Omental fat pad (tissue), 4 donors: ENCODE data around the gene CNTNAP2. TPM values are rescaled to one million over a fixed set of nuclear protein-coding genes. Genes with fewer than 3 reads are reported as not detected.

Experiments used
- ATAC-seq: fragments of 150-250 bp; one replicate; pipeline ENCODE4 v1.9.1; 2016; ENCODE audit warnings: mild to moderate bottlenecking, moderate library complexity; ENCODE audit not compliant: low FRiP score
- DNase-seq: peaks from one replicate; pipeline ENCODE4 v3.0.0-alpha.2; 2019; ENCODE audit warnings: low spot score
- total RNA-seq, 4 donors: library from RNA; depleted of rRNA; stranded (reverse); fragments of >200 nt; gene quantifications; one replicate each; pipeline ENCODE4 v1.1.0, GENCODE V29; 2016
- TF ChIP-seq, protein P1 (sequence below), 3 donors: fragments of 450-650 bp; IDR thresholded peaks; one replicate each; pipeline ENCODE4 v1.5.1; 2016 to 2017; ENCODE audit warnings: antibody characterized with exemption in 3 of 3, mild to moderate bottlenecking in 3 of 3, moderate library complexity in 2 of 3

Gene CNTNAP2
- total RNA-seq, 4 donors from 2014 or later: 0.38 to 1.5 (median 1.1) TPM; not detected in 1

DNA sequence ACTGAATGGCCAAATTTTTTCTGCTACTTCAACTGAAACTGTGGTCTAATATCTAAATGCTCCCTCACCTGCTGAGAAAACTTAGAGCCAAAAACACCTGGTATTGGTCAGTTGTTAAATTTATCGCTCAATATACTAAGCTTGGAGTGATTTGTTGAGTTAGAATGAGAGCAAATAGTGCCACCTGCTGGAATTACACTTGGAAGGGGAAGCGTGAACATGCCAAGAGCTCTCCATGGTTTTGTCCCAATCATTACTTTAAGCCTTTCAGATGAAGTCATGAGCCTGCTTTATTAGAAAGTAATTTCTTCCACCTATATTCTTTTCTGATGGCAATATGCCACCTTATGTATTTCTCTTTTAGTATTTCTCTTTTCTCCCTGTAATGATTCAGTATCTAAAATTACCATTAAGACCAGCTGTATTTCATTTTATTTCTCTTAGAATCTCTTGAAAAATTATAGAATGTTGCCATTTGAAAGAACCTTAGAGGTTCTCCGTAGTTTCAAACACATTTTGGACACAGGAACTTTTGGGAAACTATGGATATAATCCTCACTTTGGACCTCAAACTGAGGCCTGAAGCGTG is 2026.2 kb downstream of the CNTNAP2 start:
- no peak for DNase-seq
- TF ChIP-seq, protein P1, sequence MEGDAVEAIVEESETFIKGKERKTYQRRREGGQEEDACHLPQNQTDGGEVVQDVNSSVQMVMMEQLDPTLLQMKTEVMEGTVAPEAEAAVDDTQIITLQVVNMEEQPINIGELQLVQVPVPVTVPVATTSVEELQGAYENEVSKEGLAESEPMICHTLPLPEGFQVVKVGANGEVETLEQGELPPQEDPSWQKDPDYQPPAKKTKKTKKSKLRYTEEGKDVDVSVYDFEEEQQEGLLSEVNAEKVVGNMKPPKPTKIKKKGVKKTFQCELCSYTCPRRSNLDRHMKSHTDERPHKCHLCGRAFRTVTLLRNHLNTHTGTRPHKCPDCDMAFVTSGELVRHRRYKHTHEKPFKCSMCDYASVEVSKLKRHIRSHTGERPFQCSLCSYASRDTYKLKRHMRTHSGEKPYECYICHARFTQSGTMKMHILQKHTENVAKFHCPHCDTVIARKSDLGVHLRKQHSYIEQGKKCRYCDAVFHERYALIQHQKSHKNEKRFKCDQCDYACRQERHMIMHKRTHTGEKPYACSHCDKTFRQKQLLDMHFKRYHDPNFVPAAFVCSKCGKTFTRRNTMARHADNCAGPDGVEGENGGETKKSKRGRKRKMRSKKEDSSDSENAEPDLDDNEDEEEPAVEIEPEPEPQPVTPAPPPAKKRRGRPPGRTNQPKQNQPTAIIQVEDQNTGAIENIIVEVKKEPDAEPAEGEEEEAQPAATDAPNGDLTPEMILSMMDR (IDR thresholded peaks at IDR 0.05): no peak
- no peak for ATAC-seq

DNA sequence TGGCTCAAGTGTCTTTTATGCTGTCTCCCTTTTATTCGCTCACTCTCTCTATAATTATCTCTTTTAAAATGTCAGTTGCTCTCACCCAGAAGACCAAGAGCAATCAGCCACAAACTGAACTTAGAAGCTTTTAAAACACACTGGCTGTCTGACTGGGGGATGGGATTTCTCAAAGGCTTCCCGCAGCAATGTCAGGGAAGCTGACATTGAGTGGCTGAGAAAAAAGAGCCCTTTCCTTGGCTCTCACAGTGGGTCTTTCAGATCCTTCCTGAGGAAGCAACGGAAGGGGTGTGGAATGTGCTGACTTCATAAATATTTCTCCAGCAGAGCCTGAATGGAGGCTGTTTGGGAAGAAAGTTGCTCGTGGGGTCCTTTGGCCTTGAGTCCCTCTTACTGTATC is 2028.2 kb downstream of the CNTNAP2 start:
- ATAC-seq (no peak), DNase-seq (no peak)
- TF ChIP-seq, protein P1 (IDR thresholded peaks at IDR 0.05): no peak

DNA sequence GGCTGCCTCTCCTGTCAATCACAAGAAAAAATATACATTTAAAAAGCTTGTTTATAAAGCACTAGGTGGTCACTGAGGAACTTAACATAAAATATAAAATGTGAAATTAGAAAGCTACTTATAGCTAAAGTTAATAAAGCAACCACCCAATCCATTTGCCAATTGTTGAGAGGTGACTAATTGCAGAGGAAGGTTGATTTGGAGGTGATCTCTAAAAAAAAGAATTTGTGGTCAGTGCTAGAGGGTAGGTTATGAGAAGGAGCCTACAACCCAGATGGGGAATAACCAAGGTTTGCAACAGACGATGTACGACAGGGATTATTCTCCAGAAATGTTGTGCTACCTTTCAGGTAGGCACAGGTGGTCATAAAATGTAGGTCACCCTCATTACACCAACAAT is 2029.7 kb downstream of the CNTNAP2 start:
- TF ChIP-seq, protein P1 (IDR thresholded peaks at IDR 0.05): no peak
- ATAC-seq (no peak), DNase-seq (no peak)

DNA sequence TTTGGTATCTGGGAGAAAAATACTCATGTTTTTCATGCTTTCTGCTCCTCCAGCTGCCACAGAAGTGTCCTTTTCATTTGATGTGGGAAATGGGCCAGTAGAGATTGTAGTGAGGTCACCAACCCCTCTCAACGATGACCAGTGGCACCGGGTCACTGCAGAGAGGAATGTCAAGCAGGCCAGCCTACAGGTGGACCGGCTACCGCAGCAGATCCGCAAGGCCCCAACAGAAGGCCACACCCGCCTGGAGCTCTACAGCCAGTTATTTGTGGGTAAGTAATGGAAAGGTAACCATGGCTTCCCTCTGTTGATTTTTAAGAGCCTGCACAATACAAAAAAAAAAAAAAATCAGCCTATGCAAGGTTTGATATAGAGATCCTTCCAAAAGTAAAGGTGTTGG is 2030.8 kb downstream of the CNTNAP2 start:
- no peak for DNase-seq
- no peak for ATAC-seq
- TF ChIP-seq, protein P1 (IDR thresholded peaks at IDR 0.05): no peak

DNA sequence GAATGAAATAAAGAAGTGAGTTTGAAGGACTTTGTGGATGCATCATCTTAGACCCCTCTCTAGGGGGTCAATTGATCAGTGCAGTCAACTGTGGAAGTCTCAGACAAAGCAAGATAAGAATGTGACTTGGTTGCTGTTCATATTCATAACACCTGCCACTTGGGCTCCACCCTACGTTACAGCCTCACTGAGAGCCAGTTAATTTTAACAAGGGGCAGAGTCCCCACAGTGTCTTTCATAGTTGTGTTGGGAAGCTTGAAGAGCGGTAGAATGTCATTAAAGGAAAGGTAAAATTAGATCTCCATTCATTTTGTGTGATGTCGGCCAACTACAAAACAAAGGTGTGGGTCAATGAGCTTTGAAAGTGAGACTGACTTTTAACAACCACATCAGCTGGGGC is 2031.9 kb downstream of the CNTNAP2 start:
- no peak for ATAC-seq
- no peak for DNase-seq
- TF ChIP-seq, protein P1 (IDR thresholded peaks at IDR 0.05): no peak

DNA sequence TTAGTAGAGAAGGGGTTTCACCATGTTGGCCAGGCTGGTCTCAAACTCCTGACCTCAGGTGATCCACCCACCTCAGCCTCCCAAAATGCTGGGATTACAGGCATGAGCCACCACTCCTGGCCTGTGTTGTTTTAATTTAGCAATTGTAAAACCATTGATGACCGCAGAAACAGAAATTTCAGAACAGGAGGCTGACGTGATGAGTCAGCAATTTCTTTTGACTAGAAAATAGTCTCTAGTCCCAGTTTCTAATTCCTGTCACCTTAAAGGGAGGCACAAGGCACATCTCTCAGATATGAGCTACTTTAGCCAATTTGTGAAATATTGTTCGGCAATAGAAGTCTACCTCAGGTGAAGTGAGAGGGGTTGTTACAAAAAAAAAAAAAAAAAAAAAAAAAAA is 2033.1 kb downstream of the CNTNAP2 start:
- DNase-seq (no peak), ATAC-seq (no peak)
- TF ChIP-seq, protein P1 (IDR thresholded peaks at IDR 0.05): no peak

DNA sequence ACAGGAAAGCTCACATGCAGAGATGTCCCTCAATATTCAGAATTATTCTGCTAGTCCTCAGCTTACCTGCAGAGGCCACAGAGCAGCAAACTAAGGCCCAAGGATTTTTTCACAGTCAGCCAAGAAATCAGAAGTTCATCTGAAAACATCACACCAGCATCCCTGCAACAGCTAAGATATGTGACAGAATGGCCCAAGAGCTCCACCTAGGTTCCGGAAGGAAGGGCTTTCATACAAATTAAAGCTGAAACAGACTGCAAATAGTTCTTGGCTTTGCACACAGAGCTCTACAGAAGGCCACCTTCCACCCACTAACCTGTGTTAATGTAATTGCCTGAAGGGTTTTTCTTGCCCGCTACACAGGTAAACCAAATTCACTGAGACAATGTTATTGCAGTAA is 2035.2 kb downstream of the CNTNAP2 start:
- TF ChIP-seq, protein P1 (IDR thresholded peaks at IDR 0.05): no peak
- no peak for DNase-seq

More for the DNA sequence above, 2035.2 kb downstream of the CNTNAP2 start:
- ATAC-seq: no peak
